Epithelial cell of prostate (primary cell): Measurements from ENCODE around the gene TMC5.

Source experiments
- DNase-seq: peaks from one replicate; pipeline ENCODE4 v3.0.0-alpha.2; 2011; ENCODE audit warnings: low read depth, low spot score
- H3K27ac ChIP-seq: fragments of 450-650 bp; 2 replicates; pipeline ENCODE4 v1.5.1; 2017; ENCODE audit warnings: mild to moderate bottlenecking

TMC5 gene

GRCh38 chr16:19499006-19499405, 81.3 kb downstream of the TMC5 start:
- DNase-seq, result peak; percentile 27

GRCh38 chr16:19499481-19499880, 81.8 kb downstream of the TMC5 start:
- DNase-seq, result peak; percentile 27
- H3K27ac ChIP-seq, result peak overlapping the region; percentile 34

More at GRCh38 chr16:19499006-19499405, 81.3 kb downstream of the TMC5 start:
- H3K27ac ChIP-seq, result peak overlapping the region; percentile 34

GRCh38 chr16:19502395-19503131, 84.9 kb downstream of the TMC5 start:
- no peak for DNase-seq

GRCh38 chr16:19503461-19504075, 85.9 kb downstream of the TMC5 start:
- DNase-seq, result no peak
- H3K27ac ChIP-seq, result no peak overlapping the region

More at GRCh38 chr16:19502395-19503131, 84.9 kb downstream of the TMC5 start:
- no peak overlapping the region for H3K27ac ChIP-seq

GRCh38 chr16:19505600-19506303, 88.1 kb downstream of the TMC5 start:
- H3K27ac ChIP-seq, result no peak overlapping the region
- no peak for DNase-seq

GRCh38 chr16:19506965-19507364, 89.3 kb downstream of the TMC5 start:
- no peak overlapping the region for H3K27ac ChIP-seq
- no peak for DNase-seq

GRCh38 chr16:19507867-19508266, 90.2 kb downstream of the TMC5 start:
- DNase-seq, result no peak
- H3K27ac ChIP-seq, result no peak overlapping the region

- no peak overlapping the region for H3K27ac ChIP-seq
- DNase-seq, result no peak
These were observed 94.6 kb downstream of the TMC5 start for GRCh38 chr16:19512297-19512696.

GRCh38 chr16:19513377-19514053, 95.8 kb downstream of the TMC5 start:
- no peak for DNase-seq

GRCh38 chr16:19515757-19516156, 98.1 kb downstream of the TMC5 start:
- DNase-seq, result no peak
- no peak overlapping the region for H3K27ac ChIP-seq

More at GRCh38 chr16:19513377-19514053, 95.8 kb downstream of the TMC5 start:
- H3K27ac ChIP-seq, result no peak overlapping the region

GRCh38 chr16:19517424-19518089, 99.9 kb downstream of the TMC5 start:
- H3K27ac ChIP-seq, result peak overlapping the region; percentile 27
- peak; percentile 82 for DNase-seq

- no peak for DNase-seq
These were observed 100.7 kb downstream of the TMC5 start for GRCh38 chr16:19518388-19518787.

GRCh38 chr16:19520861-19521331, 103.2 kb downstream of the TMC5 start:
- H3K27ac ChIP-seq, result peak overlapping the region; percentile 79
- DNase-seq, result peak; percentile 27

More at GRCh38 chr16:19518388-19518787, 100.7 kb downstream of the TMC5 start:
- H3K27ac ChIP-seq, result peak overlapping the region; percentile 27

- H3K27ac ChIP-seq, result peak within 1 kb of the TSS; percentile 79
- peak; percentile 43 for DNase-seq
These were observed 104.1 kb downstream of the TMC5 start, which contains the start of gene GDE1 for GRCh38 chr16:19521471-19522396. Gene GDE1, minus strand, starts transcription at chr16:19522098. Its CDS starts 134 bp downstream, at chr16:19521964.

- H3K27ac ChIP-seq, result peak overlapping the region; percentile 79
- DNase-seq, result no peak
These were observed 104.7 kb downstream of the TMC5 start for GRCh38 chr16:19522397-19522732.

- no peak for DNase-seq
- no peak overlapping the region for H3K27ac ChIP-seq
These were observed 105.1 kb downstream of the TMC5 start for GRCh38 chr16:19522760-19523159.

- no peak overlapping the region for H3K27ac ChIP-seq
- no peak for DNase-seq
These were observed 105.5 kb downstream of the TMC5 start for GRCh38 chr16:19523184-19523558.

GRCh38 chr16:19523559-19524355, 106.1 kb downstream of the TMC5 start, which contains the start of gene CCP110:
Gene CCP110, plus strand, starts transcription at chr16:19523942. Its CDS starts 3,940 bp downstream, at chr16:19527882.
- DNase-seq, result peak; percentile 80
- peak within 1 kb of the TSS; percentile 32 for H3K27ac ChIP-seq
